Bladder microvascular endothelial cell (primary cell): ENCODE data around the gene BPIFB3. TPM values are rescaled to one million over a fixed set of nuclear protein-coding genes. Genes with fewer than 3 reads are reported as not detected.

Source experiments
- total RNA-seq: library from RNA; depleted of rRNA; stranded (reverse); fragments of >200 nt; gene quantifications from 2 replicates; pipeline ENCODE4 v1.2.3, GENCODE V29; 2014

Gene BPIFB3, protein sequence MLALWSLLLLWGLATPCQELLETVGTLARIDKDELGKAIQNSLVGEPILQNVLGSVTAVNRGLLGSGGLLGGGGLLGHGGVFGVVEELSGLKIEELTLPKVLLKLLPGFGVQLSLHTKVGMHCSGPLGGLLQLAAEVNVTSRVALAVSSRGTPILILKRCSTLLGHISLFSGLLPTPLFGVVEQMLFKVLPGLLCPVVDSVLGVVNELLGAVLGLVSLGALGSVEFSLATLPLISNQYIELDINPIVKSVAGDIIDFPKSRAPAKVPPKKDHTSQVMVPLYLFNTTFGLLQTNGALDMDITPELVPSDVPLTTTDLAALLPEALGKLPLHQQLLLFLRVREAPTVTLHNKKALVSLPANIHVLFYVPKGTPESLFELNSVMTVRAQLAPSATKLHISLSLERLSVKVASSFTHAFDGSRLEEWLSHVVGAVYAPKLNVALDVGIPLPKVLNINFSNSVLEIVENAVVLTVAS
- not detected in 2 replicates for total RNA-seq

DNA sequence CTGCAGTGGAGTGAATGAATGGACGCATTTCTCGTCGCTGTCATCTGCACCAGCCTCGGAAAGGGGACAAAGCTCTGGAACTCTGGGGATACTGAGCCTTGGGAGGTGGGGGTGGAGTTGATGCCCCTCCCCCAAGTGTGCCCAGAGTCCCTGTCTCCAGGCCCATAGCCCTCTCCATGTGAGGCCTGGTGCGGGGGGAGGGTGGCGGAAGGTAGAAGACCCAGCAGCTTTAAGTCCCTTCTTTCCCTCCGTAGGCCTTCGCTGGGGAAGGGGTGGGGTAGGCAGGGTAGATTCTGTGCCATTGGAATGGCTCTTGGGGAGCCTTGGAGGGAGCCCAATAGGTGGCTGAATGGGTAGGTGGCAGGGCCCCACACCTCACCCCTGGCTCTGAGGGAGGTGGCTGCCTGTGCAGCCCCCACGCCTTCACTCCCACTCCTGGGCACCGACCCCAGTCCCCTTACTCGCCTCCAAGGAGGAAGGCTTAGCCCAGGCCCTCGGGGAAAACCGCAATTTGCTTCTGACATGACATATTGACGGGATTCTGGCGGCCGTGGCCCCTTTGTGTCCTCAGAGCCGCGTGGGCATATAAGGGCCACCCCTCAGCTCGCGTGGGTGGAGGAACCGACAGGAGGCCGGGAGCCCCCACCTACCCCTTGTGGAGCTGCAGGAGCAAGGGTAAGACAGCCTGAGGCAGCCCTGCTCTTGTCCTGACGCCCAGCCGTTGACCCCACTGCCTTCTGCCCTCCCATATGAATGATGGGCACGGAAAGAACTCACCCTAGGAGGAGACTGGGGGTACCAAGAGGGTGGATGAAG lies at the start of gene BPIFB3:
BPIFB3 (plus strand) TSS at position 613 of the 816 bp plus-strand sequence. CDS start 1,533 bp downstream, outside the sequence.

DNA sequence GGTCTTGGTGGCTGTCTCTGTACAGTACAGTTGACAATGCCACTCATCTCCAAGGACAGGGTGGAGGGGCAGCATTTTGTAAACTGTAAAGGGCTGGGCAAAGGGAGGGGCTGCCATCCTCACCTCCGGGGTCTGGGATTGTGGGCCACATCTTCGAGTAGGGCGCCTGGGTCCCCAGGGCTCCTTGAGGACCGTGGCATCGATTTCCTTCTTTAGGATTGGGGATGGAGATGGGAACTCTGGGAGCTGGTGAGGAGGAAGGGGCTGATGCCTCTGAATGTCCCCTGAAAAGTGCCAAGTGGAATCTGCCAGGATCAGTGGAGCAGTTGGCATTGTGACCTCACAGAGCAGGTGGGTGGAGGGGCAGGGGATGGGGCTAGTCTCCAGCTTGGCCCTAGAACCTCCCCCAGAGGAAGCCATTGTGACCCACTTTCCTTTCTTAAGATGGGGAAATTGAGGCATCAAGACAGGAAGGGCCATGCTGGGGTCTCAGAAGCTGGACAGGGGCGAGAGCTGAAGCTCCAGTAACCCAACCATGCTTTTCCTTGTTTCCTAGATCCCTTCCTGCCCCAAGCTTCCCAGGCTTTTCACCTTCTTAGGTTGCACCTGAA lies 49.5 kb upstream of the BPIFB3 start, which contains the start of gene SUN5:
SUN5 (minus strand) TSS at position 293 of the 611 bp plus-strand sequence; CDS start at position 200, 93 bp downstream.

DNA sequence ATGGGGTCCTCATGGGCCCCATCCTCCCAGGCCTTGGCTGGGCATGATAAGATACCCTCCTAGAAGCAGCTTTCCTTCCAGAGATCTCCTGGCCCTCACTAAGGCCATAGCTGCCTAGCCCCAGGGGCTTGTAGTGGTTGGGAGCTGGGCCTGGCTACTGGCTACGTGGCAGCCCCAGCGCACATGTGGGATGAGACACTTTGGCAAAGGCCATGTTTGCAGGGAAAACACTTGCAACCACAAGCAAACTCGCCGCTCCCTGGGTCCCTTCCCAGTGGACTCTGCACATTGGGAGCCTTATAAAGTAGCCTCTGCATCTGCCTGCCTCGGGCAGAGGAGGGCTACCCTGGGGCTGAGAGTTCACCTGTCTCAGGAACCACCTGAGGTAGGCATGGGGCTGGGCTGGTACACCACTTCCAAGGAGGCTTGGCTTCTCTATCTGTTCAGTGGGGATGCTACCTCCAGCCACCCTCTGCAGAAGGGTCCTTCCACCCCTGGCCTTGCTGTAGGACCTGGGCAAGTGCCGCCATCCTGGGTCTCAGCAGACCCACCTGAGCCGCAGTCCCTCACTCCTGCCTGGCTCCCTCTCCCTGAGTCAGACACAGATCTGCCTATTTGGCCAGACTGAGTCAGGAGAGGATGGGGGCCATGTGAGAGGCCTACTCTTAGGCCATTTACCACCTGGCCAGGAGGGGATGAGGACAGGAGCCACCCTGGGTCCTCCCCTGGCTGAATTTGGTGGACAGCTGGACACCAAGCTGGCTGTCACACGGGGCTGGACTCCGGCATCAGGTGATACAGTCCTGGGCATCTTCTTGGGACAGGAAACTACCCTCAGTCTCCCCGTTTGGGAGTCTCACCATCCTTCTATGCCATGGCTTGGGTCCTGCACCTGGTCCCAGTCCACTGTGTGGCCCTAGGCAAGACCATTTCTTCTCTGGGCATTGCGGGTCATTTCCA lies 46.0 kb upstream of the BPIFB3 start, which contains the start of gene BPIFB2:
BPIFB2 (plus strand) TSS at position 329 of the 960 bp plus-strand sequence. CDS start 871 bp downstream, outside the sequence.

DNA sequence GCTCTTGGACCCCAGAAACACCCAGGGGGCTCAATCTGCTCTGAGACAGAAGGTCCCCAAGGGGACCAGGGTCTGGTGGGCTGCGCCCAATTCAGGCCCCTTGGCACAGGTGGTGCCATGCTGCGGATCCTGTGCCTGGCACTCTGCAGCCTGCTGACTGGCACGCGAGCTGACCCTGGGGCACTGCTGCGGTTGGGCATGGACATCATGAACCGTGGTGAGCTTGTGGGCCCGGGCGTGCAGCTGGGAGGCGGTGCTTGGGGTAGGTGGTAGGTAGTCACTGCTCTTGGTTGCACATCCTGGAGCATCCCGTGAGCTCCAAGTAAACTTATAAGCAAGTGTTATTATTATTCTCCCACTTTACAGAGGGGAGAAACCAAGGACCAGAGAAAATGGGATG lies 22.2 kb upstream of the BPIFB3 start, which contains the start of gene BPIFB6:
BPIFB6 (plus strand) TSS at position 118 of the 400 bp plus-strand sequence; CDS start at position 118, 0 bp downstream.

DNA sequence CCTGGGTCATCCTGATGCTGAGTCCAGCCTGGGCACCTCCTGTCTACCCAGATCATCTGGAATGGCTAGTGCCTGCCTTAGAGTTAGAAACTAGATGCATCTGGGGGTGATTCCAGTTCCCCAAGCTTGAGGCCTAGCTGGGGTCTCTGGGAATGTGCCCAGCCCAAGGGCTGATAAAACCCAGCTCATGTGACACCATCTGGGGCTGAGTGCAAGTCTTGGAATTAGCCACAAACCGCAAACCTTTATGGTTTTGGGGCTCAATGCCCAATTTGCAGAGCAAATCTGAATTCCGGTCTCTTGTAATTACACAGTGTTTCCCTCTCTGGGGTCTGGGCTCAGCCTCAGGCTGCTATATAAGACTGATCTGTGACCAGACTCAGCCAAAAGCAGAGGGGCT lies 25.6 kb downstream of the BPIFB3 start, which contains the start of gene BPIFB4:
BPIFB4 (plus strand) TSS at position 385 of the 400 bp plus-strand sequence. CDS start 1,884 bp downstream, outside the sequence.

Other genes starting within 250 kb of the BPIFB3 start
- gene MAPRE1, start 233.9 kb upstream of the BPIFB3 start, total RNA-seq, result 75.9 and 141 TPM in 2 replicates
- gene EFCAB8, start 195.0 kb upstream of the BPIFB3 start, total RNA-seq, result under 0.01 and 0.06 TPM in 2 replicates
- gene SUN5, start 49.5 kb upstream of the BPIFB3 start, total RNA-seq, result not detected in 2 replicates
- gene BPIFB2, start 46.2 kb upstream of the BPIFB3 start, total RNA-seq, result not detected in 2 replicates
- gene BPIFB6, start 22.3 kb upstream of the BPIFB3 start, total RNA-seq, result not detected in 2 replicates
- not detected in 2 replicates for gene BPIFB4, start 25.7 kb downstream of the BPIFB3 start, total RNA-seq
- not detected in 2 replicates for gene BPIFA2, start 114.3 kb downstream of the BPIFB3 start, total RNA-seq
- gene BPIFA3, start 163.4 kb downstream of the BPIFB3 start, total RNA-seq, result not detected in 2 replicates
- gene BPIFA1, start 182.1 kb downstream of the BPIFB3 start, total RNA-seq, result not detected in 2 replicates
- not detected in 2 replicates for gene BPIFB1, start 229.3 kb downstream of the BPIFB3 start, total RNA-seq